K562 (cell line): ENCODE measurements around the gene ALDH3A2. TPM values are rescaled to one million over a fixed set of nuclear protein-coding genes. Genes with fewer than 3 reads are reported as not detected.

Experiments used
- BDP1 ChIP-seq: IDR thresholded peaks from 3 replicates; pipeline ENCODE4 v1.6.1; 2011; ENCODE audit not compliant: insufficient read length, insufficient read depth
- CEBPG ChIP-seq, 3 experiments: fragments of 200-800 bp in 1 of 3; sonication (Bioruptor generic) in 1 of 3; sonication (generic) in 1 of 3; formaldehyde crosslinking in 1 of 3; IDR thresholded peaks in 2 of 3; conservative IDR thresholded peaks in 1 of 3; 2 replicates each; pipeline versions ENCODE4 v1.6.1 to v1.8.0; 2016 to 2022; ENCODE audit warnings: missing compliant biosample characterization in 2 of 3, missing genetic modification characterization in 2 of 3, mild to moderate bottlenecking in 1 of 3, missing genetic modification reagents in 1 of 3
- EWSR1 ChIP-seq: fragments of 450-650 bp; IDR thresholded peaks from 2 replicates; pipeline ENCODE4 v1.6.1; 2018; ENCODE audit warnings: borderline replicate concordance, mild to moderate bottlenecking, low read depth, moderate library complexity; ENCODE audit not compliant: partially characterized antibody
- EZH2 ChIP-seq: IDR thresholded peaks from 2 replicates; pipeline ENCODE4 v1.6.1; 2012; ENCODE audit warnings: low read depth, mild to moderate bottlenecking, inconsistent platforms, low read length, borderline replicate concordance
- GTF2A2 ChIP-seq: IDR thresholded peaks from 2 replicates; pipeline ENCODE4 v1.6.1; 2016; ENCODE audit warnings: mild to moderate bottlenecking, missing genetic modification characterization, missing compliant biosample characterization
- NR1H2 ChIP-seq: sonication (generic); formaldehyde crosslinking; IDR thresholded peaks from 2 replicates; pipeline ENCODE4 v1.4.0; 2020; ENCODE audit warnings: mild to moderate bottlenecking, missing genetic modification reagents
- POLR2A ChIP-seq: fragments of 450-650 bp; conservative IDR thresholded peaks from 2 replicates; pipeline ENCODE4 v1.6.1; 2016
- SMARCB1 ChIP-seq: IDR thresholded peaks from 2 replicates; pipeline ENCODE4 v1.6.1; 2011; ENCODE audit warnings: improper control_type of control experiment, low read depth; ENCODE audit not compliant: insufficient read length
- STAT5B ChIP-seq: fragments of 250-450 bp; sonication (Bioruptor Pico); IDR thresholded peaks from 2 replicates; pipeline ENCODE4 v1.8.0; 2021; ENCODE audit warnings: mild to moderate bottlenecking, inconsistent platforms
- polyA plus RNA-seq, 8 experiments: library from polyadenylated mRNA; depleted of rRNA in 4 of 8; stranded (reverse) in 5 of 8; unstranded in 3 of 8; fragments of >200 nt; fragmentation: Nextera tagmentation in 2 of 8; fragmentation: Illumina TruSeq in 1 of 8; extraction: Ambion mirVana in 2 of 8; extraction: Trizol in 1 of 8; gene quantifications; 2 replicates each; pipeline versions ENCODE4 v1.2.1 to v1.2.3, GENCODE V29; 2011 to 2014; ENCODE audit warnings: inconsistent platforms in 1 of 8, missing spikeins in 1 of 8
- total RNA-seq, 7 experiments: library from RNA; depleted of rRNA in 6 of 7; stranded (reverse); fragments of >200 nt in 6 of 7; fragmentation: Illumina TruSeq in 2 of 7; extraction: Trizol in 2 of 7; gene quantifications; 2 replicates each; pipeline versions ENCODE4 v1.2.1 to v1.2.3, GENCODE V29; 2011 to 2021; ENCODE audit warnings: low replicate concordance in 1 of 7
- TF ChIP-seq, protein P1 (sequence below): fragments of 450-650 bp; IDR thresholded peaks from one replicate; pipeline ENCODE4 v1.6.1; 2018; ENCODE audit warnings: mild to moderate bottlenecking, moderate library complexity; ENCODE audit not compliant: partially characterized antibody
- TF ChIP-seq, protein P2 (sequence below): fragments of 450-650 bp; IDR thresholded peaks from 2 replicates; pipeline ENCODE4 v1.6.1; 2016; ENCODE audit warnings: missing biosample characterization, missing genetic modification characterization
- TF ChIP-seq, protein P3 (sequence below): sonication (generic); formaldehyde crosslinking; IDR thresholded peaks from 2 replicates; pipeline ENCODE4 v1.4.0; 2020; ENCODE audit warnings: mild to moderate bottlenecking, missing genetic modification reagents
- TF ChIP-seq, protein P4 (sequence below): fragments of 450-650 bp; formaldehyde crosslinking; conservative IDR thresholded peaks from 2 replicates; pipeline ENCODE4 v1.4.0; 2022; ENCODE audit warnings: mild to moderate bottlenecking, missing genetic modification characterization

Gene ALDH3A2
- total and polyA plus RNA-seq, 9 of the 15 experiments (the other 6 are each of a cell fraction or from before 2014, with no cell fraction given), result 0.01 to 0.78 (median 0.12) TPM; not detected in 5

DNA sequence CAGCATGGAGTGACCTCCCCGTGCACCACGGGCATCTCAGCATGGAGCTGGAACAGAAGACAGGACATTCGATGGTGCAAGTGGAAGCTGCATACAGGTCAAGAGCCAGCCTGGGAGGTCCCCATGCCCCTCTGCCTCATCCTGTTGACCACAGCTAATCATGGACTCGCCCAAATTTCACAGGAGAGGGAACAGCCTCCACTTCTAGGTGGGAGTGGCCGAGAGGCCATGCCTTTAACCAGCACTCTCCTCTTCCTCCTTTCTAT lies 71.6 kb downstream of the ALDH3A2 start (continued):
- no peak for TF ChIP-seq CEBPG (CRISPR knock-in tag; IDR thresholded peaks at IDR 0.05)
- no peak for TF ChIP-seq CEBPG (tag; conservative IDR thresholded peaks at IDR 0.05 in 1 of 2, IDR thresholded peaks at IDR 0.05 in 1 of 2)
- TF ChIP-seq, protein P1, sequence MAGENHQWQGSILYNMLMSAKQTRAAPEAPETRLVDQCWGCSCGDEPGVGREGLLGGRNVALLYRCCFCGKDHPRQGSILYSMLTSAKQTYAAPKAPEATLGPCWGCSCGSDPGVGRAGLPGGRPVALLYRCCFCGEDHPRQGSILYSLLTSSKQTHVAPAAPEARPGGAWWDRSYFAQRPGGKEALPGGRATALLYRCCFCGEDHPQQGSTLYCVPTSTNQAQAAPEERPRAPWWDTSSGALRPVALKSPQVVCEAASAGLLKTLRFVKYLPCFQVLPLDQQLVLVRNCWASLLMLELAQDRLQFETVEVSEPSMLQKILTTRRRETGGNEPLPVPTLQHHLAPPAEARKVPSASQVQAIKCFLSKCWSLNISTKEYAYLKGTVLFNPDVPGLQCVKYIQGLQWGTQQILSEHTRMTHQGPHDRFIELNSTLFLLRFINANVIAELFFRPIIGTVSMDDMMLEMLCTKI, result no peak
- no peak for TF ChIP-seq SMARCB1
- TF ChIP-seq EWSR1, result no peak
- no peak for TF ChIP-seq GTF2A2 (tag)
- no peak for TF ChIP-seq NR1H2 (CRISPR knock-in tag)
- no peak for TF ChIP-seq STAT5B (CRISPR knock-in tag)
- TF ChIP-seq, protein P2, sequence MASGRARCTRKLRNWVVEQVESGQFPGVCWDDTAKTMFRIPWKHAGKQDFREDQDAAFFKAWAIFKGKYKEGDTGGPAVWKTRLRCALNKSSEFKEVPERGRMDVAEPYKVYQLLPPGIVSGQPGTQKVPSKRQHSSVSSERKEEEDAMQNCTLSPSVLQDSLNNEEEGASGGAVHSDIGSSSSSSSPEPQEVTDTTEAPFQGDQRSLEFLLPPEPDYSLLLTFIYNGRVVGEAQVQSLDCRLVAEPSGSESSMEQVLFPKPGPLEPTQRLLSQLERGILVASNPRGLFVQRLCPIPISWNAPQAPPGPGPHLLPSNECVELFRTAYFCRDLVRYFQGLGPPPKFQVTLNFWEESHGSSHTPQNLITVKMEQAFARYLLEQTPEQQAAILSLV (tag), result no peak
- TF ChIP-seq EZH2, result no peak
- TF ChIP-seq, protein P3, sequence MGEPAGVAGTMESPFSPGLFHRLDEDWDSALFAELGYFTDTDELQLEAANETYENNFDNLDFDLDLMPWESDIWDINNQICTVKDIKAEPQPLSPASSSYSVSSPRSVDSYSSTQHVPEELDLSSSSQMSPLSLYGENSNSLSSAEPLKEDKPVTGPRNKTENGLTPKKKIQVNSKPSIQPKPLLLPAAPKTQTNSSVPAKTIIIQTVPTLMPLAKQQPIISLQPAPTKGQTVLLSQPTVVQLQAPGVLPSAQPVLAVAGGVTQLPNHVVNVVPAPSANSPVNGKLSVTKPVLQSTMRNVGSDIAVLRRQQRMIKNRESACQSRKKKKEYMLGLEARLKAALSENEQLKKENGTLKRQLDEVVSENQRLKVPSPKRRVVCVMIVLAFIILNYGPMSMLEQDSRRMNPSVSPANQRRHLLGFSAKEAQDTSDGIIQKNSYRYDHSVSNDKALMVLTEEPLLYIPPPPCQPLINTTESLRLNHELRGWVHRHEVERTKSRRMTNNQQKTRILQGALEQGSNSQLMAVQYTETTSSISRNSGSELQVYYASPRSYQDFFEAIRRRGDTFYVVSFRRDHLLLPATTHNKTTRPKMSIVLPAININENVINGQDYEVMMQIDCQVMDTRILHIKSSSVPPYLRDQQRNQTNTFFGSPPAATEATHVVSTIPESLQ (CRISPR knock-in tag), result no peak
- TF ChIP-seq, protein P4, sequence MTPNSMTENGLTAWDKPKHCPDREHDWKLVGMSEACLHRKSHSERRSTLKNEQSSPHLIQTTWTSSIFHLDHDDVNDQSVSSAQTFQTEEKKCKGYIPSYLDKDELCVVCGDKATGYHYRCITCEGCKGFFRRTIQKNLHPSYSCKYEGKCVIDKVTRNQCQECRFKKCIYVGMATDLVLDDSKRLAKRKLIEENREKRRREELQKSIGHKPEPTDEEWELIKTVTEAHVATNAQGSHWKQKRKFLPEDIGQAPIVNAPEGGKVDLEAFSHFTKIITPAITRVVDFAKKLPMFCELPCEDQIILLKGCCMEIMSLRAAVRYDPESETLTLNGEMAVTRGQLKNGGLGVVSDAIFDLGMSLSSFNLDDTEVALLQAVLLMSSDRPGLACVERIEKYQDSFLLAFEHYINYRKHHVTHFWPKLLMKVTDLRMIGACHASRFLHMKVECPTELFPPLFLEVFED, result no peak
- no peak for TF ChIP-seq POLR2A
- no peak for TF ChIP-seq BDP1
